ENCODE results near the gene OTUD7B. TPM values are rescaled to one million over a fixed set of nuclear protein-coding genes. Genes with fewer than 3 reads are reported as not detected.

OTUD7B gene
- total and polyA plus RNA-seq, 9 of the 15 experiments (the other 6 are each of a cell fraction or from before 2014, with no cell fraction given), result 0.96 to 18.8 (median 7.4) TPM

DNA sequence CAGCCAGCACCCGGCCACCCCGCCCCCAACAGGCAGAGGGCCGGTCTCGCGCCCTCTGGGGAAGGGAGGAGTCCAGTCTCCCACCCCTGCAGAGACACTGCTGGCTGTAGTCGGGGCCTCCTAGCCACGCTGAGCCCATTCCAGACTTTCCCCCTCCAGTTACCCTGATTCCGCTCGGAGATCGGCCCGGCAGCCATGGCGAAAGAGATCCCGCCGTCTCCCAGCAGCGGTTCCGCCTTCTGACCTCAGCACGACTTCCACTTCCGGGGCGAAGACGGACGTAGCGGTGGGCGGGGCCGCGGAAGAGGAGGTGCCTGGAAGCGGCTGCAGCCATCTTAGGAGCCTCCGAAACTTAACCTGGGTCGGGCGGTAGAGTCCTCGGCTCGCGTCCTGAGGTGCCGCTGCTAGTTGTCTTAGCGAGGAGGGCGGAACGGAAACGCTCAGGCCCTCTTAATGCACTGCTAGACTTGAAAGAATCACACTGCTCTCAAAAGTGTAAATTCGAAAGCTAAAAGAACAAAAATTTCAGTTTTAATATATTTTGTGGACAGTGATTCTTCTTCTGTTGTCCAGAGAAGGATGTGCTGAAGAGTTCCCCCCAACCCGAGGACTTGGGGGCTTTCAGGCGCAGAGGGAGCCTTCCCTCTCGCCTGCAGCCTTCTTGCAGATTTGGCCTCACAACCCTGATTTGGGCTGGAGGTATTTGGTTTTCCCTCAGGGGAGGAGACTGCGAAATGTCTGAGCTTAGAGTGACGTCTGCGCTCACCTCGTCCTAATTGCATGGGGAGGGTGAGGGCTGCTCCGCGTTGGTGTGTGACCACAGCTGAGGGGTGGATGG lies 82.7 kb downstream of the OTUD7B start, which contains the start of gene SF3B4 (continued):
- TF ChIP-seq, protein P1, sequence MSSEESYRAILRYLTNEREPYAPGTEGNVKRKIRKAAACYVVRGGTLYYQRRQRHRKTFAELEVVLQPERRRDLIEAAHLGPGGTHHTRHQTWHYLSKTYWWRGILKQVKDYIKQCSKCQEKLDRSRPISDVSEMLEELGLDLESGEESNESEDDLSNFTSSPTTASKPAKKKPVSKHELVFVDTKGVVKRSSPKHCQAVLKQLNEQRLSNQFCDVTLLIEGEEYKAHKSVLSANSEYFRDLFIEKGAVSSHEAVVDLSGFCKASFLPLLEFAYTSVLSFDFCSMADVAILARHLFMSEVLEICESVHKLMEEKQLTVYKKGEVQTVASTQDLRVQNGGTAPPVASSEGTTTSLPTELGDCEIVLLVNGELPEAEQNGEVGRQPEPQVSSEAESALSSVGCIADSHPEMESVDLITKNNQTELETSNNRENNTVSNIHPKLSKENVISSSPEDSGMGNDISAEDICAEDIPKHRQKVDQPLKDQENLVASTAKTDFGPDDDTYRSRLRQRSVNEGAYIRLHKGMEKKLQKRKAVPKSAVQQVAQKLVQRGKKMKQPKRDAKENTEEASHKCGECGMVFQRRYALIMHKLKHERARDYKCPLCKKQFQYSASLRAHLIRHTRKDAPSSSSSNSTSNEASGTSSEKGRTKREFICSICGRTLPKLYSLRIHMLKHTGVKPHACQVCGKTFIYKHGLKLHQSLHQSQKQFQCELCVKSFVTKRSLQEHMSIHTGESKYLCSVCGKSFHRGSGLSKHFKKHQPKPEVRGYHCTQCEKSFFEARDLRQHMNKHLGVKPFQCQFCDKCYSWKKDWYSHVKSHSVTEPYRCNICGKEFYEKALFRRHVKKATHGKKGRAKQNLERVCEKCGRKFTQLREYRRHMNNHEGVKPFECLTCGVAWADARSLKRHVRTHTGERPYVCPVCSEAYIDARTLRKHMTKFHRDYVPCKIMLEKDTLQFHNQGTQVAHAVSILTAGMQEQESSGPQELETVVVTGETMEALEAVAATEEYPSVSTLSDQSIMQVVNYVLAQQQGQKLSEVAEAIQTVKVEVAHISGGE (CRISPR knock-in tag; IDR thresholded peaks at IDR 0.05), result peak in 1 of 3 experiments; percentile 77; a peak in 2 of 6 replicates
- TF ChIP-seq SIRT6 (IDR thresholded peaks at IDR 0.05; ENCODE audit: low read depth, low read length), result no peak
- TF ChIP-seq, protein P2, sequence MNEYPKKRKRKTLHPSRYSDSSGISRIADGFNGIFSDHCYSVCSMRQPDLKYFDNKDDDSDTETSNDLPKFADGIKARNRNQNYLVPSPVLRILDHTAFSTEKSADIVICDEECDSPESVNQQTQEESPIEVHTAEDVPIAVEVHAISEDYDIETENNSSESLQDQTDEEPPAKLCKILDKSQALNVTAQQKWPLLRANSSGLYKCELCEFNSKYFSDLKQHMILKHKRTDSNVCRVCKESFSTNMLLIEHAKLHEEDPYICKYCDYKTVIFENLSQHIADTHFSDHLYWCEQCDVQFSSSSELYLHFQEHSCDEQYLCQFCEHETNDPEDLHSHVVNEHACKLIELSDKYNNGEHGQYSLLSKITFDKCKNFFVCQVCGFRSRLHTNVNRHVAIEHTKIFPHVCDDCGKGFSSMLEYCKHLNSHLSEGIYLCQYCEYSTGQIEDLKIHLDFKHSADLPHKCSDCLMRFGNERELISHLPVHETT (CRISPR knock-in tag; conservative IDR thresholded peaks at IDR 0.05 in 1 of 2, IDR thresholded peaks at IDR 0.05 in 1 of 2), result peak in 1 of 2 experiments; percentile 56; a peak in 1 of 4 replicates
- peak; percentile 99 for TF ChIP-seq GABPB1 (CRISPR knock-in tag; IDR thresholded peaks at IDR 0.05)
- TF ChIP-seq, protein P3, sequence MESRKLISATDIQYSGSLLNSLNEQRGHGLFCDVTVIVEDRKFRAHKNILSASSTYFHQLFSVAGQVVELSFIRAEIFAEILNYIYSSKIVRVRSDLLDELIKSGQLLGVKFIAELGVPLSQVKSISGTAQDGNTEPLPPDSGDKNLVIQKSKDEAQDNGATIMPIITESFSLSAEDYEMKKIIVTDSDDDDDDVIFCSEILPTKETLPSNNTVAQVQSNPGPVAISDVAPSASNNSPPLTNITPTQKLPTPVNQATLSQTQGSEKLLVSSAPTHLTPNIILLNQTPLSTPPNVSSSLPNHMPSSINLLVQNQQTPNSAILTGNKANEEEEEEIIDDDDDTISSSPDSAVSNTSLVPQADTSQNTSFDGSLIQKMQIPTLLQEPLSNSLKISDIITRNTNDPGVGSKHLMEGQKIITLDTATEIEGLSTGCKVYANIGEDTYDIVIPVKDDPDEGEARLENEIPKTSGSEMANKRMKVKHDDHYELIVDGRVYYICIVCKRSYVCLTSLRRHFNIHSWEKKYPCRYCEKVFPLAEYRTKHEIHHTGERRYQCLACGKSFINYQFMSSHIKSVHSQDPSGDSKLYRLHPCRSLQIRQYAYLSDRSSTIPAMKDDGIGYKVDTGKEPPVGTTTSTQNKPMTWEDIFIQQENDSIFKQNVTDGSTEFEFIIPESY (CRISPR knock-in tag; IDR thresholded peaks at IDR 0.05), result no peak
- peak; percentile 87 for TF ChIP-seq SP1 (CRISPR knock-in tag; IDR thresholded peaks at IDR 0.05)
- no peak for TF ChIP-seq PHB (CRISPR knock-in tag; IDR thresholded peaks at IDR 0.05)
- TF ChIP-seq MTA1 (IDR thresholded peaks at IDR 0.05; ENCODE audit: borderline replicate concordance), result no peak
- TF ChIP-seq ZFX (CRISPR knock-in tag; IDR thresholded peaks at IDR 0.05), result peak; percentile 73
- TF ChIP-seq POLR2AphosphoS2 (IDR thresholded peaks at IDR 0.05; ENCODE audit: low read length), result peak; percentile 77; the same call in 1 of the 2 replicates
- TF ChIP-seq RBBP5 (IDR thresholded peaks at IDR 0.05; ENCODE audit: borderline replicate concordance, insufficient read depth, low read length, poor library complexity, severe bottlenecking), result peak; percentile 96
- TF ChIP-seq NR4A1 (CRISPR knock-in tag; IDR thresholded peaks at IDR 0.05), result no peak
- no peak for TF ChIP-seq NR4A1 (tag; IDR thresholded peaks at IDR 0.05)
- no peak for TF ChIP-seq PTRF (tag; IDR thresholded peaks at IDR 0.05)
- TF ChIP-seq, protein P4, sequence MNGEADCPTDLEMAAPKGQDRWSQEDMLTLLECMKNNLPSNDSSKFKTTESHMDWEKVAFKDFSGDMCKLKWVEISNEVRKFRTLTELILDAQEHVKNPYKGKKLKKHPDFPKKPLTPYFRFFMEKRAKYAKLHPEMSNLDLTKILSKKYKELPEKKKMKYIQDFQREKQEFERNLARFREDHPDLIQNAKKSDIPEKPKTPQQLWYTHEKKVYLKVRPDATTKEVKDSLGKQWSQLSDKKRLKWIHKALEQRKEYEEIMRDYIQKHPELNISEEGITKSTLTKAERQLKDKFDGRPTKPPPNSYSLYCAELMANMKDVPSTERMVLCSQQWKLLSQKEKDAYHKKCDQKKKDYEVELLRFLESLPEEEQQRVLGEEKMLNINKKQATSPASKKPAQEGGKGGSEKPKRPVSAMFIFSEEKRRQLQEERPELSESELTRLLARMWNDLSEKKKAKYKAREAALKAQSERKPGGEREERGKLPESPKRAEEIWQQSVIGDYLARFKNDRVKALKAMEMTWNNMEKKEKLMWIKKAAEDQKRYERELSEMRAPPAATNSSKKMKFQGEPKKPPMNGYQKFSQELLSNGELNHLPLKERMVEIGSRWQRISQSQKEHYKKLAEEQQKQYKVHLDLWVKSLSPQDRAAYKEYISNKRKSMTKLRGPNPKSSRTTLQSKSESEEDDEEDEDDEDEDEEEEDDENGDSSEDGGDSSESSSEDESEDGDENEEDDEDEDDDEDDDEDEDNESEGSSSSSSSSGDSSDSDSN (IDR thresholded peaks at IDR 0.05; ENCODE audit: borderline replicate concordance in 1 of 2, low read depth in 2 of 2, low read length in 2 of 2), result 0 out of 4 replicates have a peak, but pooled peaks of 1 of the 2 experiments have one; percentile 38

Measured in K562 (cell line).